Common myeloid progenitor, CD34-positive (primary cell): ENCODE data around the gene SENP6.
A peak's percentile ranks its signal among the peaks of the same experiment; 100 is the strongest.

Experiments used
- CTCF ChIA-PET: fragments of 350-600 bp; sonication (Branson Sonifier 250); formaldehyde crosslinking; loops from one replicate; lab custom pipeline; 2021; ENCODE audit warnings: antibody characterized with exemption; lab: Charles Lee
- POLR2A ChIA-PET: fragments of 350-600 bp; sonication (Branson Sonifier 250); formaldehyde crosslinking; loops from one replicate; lab custom pipeline; 2021; ENCODE audit warnings: antibody characterized with exemption; lab: Charles Lee
- DNase-seq, 3 donors: peaks; one replicate each; pipeline versions ENCODE4 v3.0.0 to v3.0.0-alpha.2; 2013
- H3K27ac ChIP-seq, 2 experiments: 1 replicate in 1 of 2; 2 replicates in 1 of 2; pipeline ENCODE4 v1.7.0; 2013; ENCODE audit warnings: inconsistent platforms in 2 of 2, low read length in 2 of 2, mild to moderate bottlenecking in 2 of 2, low read depth in 1 of 2, moderate library complexity in 1 of 2; ENCODE audit not compliant: severe bottlenecking in 2 of 2, insufficient read depth in 1 of 2, poor library complexity in 1 of 2
- H3K27me3 ChIP-seq, 5 experiments: replicated peaks in 2 of 5; 1 replicate in 3 of 5; 2 replicates in 2 of 5; pipeline versions ENCODE4 v1.6.1 to v1.7.0; 2013; ENCODE audit warnings: low read length in 4 of 5, mild to moderate bottlenecking in 2 of 5, moderate library complexity in 2 of 5, inconsistent platforms in 1 of 5; ENCODE audit not compliant: insufficient read depth in 5 of 5, control insufficient read depth in 4 of 5
- H3K36me3 ChIP-seq, 4 experiments: 1 replicate in 2 of 4; 2 replicates in 2 of 4; pipeline versions ENCODE4 v1.6.1 to v1.7.0; 2013; ENCODE audit warnings: low read length in 3 of 4, control low read depth in 1 of 4, mild to moderate bottlenecking in 1 of 4; ENCODE audit not compliant: control insufficient read depth in 4 of 4, insufficient read depth in 4 of 4
- H3K4me1 ChIP-seq, 4 experiments: 1 replicate in 3 of 4; 2 replicates in 1 of 4; pipeline versions ENCODE4 v1.6.1 to v1.7.1; 2013; ENCODE audit warnings: low read length in 3 of 4, mild to moderate bottlenecking in 3 of 4, control low read depth in 1 of 4, inconsistent platforms in 1 of 4, moderate library complexity in 1 of 4; ENCODE audit not compliant: control insufficient read depth in 4 of 4, insufficient read depth in 4 of 4; ENCODE audit errors: control extremely low read depth in 1 of 4
- H3K4me3 ChIP-seq, 7 experiments: 1 replicate in 4 of 7; 2 replicates in 3 of 7; pipeline versions ENCODE4 v1.5.1 to v1.7.0; 2013; ENCODE audit warnings: mild to moderate bottlenecking in 7 of 7, low read length in 6 of 7, moderate library complexity in 6 of 7, inconsistent platforms in 2 of 7, low read depth in 2 of 7, control low read depth in 1 of 7; ENCODE audit not compliant: insufficient read depth in 4 of 7, control insufficient read depth in 1 of 7; ENCODE audit errors: extremely low read depth in 1 of 7
- H3K9me3 ChIP-seq, 5 experiments: 1 replicate in 4 of 5; 2 replicates in 1 of 5; pipeline versions ENCODE4 v1.6.1 to v1.7.1; 2013; ENCODE audit warnings: low read length in 4 of 5, mild to moderate bottlenecking in 2 of 5, inconsistent platforms in 1 of 5, low read depth in 1 of 5, moderate library complexity in 1 of 5; ENCODE audit not compliant: control insufficient read depth in 4 of 5, insufficient read depth in 2 of 5; ENCODE audit errors: control extremely low read depth in 1 of 5
- WGBS: methylation state at CpG from one replicate; pipeline ENCODE4 v1.1.5; 2013; ENCODE audit not compliant: insufficient coverage; 5-methylcytosine and 5-hydroxymethylcytosine counted together

Gene SENP6

DNA sequence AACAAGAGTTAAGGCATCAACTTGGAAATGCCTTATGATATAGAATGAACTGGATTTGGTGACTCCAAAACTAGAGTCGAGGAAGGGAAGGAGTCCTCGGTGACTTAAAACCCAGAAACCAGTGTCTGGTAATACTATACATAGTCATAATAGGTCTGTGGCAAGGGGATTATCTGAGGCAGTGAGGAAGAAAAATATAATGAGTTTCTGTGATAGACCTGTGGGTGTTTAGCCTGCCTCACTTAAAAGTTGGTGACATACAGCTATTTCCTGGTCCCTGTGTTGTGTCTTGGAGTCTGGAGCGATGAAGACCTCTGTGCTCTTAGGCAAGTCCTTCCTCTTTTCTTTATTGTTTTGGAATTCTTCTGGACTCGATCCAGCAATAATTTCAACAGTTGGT, 142.3 kb downstream of the SENP6 start:
- Histone ChIP-seq H3K27ac (no peak overlapping the region), H3K9me3 (no peaks in the 10 kb centered on the region), H3K27me3 (peaks cover 9 to 60% (median 20%) of the 10 kb centered on the region in 5 experiments), H3K4me1 (peaks cover 4 to 10% (median 9%) of the 10 kb centered on the region in 4 experiments), H3K4me3 (no peak overlapping the region), H3K36me3 (no peaks in the 10 kb centered on the region)
- ChIA-PET CTCF (no interaction called here), POLR2A (no interaction called here)
- no peak for DNase-seq
- WGBS = no CpG with 5 or more reads among the region's 4 CpGs

DNA sequence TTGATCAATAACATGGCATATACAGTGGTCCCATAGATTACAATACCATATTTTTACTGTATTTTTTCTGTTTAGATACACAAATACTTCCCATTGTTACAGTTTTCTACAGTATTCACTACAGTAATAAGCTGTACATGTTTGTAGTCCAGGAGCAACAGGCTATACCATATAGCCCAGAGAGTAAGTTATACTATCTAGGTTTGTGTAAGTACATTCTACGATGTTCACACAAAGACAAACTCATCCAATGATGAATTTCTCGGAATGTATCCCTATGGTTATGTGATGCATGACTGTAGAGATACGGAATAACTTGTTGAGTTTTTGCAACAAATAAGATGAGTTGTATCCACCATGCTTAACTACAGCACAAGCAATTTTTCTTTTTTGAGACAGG, 143.7 kb downstream of the SENP6 start:
- Histone ChIP-seq H3K4me1 (peaks cover 9 to 17% (median 15%) of the 10 kb centered on the region in 4 experiments), H3K27ac (no peak overlapping the region), H3K36me3 (no peaks in the 10 kb centered on the region), H3K4me3 (no peak overlapping the region), H3K27me3 (peaks cover 9 to 74% (median 23%) of the 10 kb centered on the region in 5 experiments), H3K9me3 (no peaks in the 10 kb centered on the region)
- ChIA-PET CTCF (no interaction called here), POLR2A (no interaction called here)
- no CpG with 5 or more reads among the region's 3 CpGs for WGBS
- DNase-seq = no peak

DNA sequence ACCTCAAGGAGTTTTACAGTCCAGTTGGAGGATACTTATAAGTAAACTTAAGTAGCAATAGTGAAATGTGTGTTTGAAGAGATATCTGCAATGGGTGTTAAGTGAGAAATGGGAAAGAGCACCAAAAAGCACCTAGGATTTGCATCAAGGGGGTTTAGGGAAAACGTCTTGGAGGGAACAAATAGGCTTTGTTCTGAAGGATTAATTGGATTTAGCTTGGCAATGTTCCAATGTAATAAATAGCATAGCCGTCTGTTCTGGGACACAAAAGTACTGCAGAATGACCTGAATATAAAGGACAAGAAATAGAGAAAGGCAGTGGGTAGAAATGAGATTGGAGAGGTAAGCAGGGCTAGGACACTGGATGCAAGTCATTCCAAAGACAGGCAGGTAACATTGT, 144.5 kb downstream of the SENP6 start:
- no peaks in the 10 kb centered on the region for H3K36me3 ChIP-seq
- H3K9me3 ChIP-seq = no peaks in the 10 kb centered on the region
- ChIA-PET CTCF (no interaction called here), POLR2A (no interaction called here)
- no peak overlapping the region for H3K27ac ChIP-seq
- no peak overlapping the region for H3K4me3 ChIP-seq
- H3K4me1 ChIP-seq = peaks cover 9 to 17% (median 15%) of the 10 kb centered on the region in 4 experiments
- DNase-seq = no peak
- H3K27me3 ChIP-seq = peaks cover 9 to 83% (median 28%) of the 10 kb centered on the region in 5 experiments
- WGBS = 38% methylated on average over 1 of the region's 2 CpGs

DNA sequence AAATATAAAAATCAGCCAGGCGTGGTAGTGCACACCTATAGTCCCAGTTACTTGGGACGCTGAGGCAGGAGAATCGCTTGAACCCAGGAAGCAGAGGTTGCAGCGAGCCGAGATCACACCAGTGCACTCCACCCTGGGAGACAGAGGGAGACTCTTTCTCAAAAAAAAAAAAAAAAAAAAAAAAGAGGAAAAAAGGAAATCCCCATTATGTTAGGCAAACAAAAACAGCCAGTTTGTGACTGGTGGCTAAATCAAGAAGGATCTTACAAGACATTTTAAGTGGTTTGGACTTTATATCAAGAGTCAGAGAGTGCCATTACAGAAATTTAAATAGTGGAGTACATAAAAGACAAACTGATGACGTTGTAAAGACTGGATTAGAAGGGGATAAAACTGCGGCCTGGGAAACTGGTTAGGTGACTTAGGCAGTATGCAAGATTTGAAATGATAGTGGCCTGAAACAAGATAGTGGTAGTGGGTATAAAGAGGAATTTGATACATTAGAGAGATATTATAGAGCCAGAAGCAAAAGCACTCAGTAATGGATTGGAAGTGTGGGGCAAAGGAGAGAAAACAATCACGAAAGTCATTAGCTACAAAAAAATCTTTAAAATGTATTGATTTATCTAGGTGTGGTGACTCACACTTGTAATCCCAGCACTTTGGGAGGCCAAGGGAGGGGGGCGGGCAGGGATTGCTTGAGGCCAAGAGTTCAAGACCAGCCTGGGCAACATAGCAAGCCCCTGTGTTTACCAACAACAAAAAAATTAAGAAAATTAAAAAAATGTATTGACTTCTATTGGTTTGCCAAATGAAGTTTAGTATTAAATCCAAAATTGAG, 145.7 kb downstream of the SENP6 start:
- 75% methylated on average over 5 of the region's 9 CpGs for WGBS
- Histone ChIP-seq H3K4me3 (no peak overlapping the region), H3K36me3 (no peaks in the 10 kb centered on the region), H3K27me3 (peaks cover 11 to 87% (median 28%) of the 10 kb centered on the region in 5 experiments), H3K4me1 (peaks cover 9 to 17% (median 15%) of the 10 kb centered on the region in 4 experiments), H3K27ac (no peak overlapping the region), H3K9me3 (no peaks in the 10 kb centered on the region)
- DNase-seq = no peak
- ChIA-PET POLR2A (no interaction called here), CTCF (no interaction called here)

DNA sequence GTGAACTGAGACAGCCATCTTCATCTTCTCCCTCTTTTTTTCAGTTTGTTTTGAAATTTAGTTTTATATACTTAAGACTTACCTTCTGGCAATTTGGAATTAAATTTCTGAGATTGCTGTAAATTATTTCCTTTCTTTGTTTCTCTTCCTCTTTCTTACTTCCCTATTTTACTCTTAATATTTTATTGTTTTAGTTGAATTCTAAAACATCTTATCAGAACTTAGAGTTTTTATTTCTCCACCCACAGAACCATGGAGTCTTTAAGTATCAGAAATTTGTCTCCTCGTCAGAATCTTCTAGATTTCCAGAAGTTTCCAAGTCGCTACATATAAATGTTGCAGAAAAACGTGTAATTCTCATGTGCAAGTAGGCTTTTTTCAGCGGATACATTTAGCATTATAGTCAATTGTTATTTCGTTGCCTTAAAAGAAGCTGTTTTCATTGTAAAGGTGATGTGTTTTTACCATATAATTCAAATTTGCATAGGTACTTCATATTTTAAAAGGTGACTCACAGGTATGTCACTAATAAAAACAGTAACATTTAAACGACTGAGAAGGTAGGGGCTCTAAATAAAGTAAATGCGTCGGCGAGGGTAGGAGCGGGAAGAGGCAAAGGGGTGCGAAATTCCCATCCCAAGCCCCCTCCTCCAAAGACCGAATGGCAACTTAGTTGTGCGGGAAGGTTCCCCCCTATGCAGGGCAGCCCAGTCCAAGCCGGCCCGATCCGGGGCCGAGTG, 146.5 kb downstream of the SENP6 start:
- ChIA-PET CTCF (no interaction called here), POLR2A (no interaction called here)
- Histone ChIP-seq H3K36me3 (no peaks in the 10 kb centered on the region), H3K27ac (peak overlapping the region in 1 of 2 experiments; percentile 25), H3K4me1 (peaks cover 9 to 17% (median 15%) of the 10 kb centered on the region in 4 experiments), H3K27me3 (peaks cover 12 to 82% (median 28%) of the 10 kb centered on the region in 5 experiments), H3K4me3 (peak overlapping the region; percentile 38 to 83 (median 71)), H3K9me3 (no peaks in the 10 kb centered on the region)
- WGBS = 0% methylated on average over 10 of the region's 17 CpGs
- peak; percentile 15 to 68 (median 59) for DNase-seq

DNA sequence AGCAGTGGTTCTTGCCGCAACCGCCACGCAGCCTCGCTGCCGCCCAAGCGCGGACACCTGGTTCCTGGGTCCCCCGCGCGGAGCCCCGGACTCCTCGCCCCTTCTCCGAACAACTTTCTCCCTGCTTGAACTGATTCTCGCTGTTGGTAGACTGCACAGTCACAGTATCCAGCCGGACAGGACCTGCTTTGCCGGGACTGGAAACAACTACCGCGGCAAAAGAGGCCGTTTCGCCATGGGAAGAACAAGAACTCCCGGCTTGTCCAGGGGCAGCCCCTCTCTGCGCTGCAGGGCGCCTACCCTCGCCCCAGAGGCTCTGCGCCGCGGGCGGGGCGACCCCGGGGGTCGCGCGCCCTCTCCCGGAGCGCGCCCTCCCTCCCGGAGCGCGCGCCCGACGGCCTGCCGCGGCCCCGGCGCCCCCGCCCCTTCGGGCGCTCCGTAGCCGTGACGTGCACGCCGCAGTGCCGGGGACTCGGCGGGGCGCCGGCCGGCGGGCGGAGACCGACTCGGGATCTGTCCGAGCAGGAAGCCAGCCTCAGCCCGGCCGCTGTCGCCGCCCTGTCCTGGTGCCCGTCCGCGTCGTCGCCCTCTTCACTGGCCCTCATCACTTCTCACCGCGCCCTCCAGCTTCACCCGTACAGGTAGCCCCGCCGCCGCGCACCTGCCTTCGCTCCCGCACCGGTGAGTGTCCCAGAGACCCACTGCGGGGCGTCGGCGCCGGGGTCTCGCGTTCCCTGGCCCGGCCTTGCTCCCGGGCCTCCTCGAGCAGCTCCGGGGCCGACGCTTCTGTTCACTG, 147.3 kb downstream of the SENP6 start, which contains the start of gene MYO6:
MYO6 (plus strand) TSS at position 497 of the 796 bp plus-strand sequence. CDS start 68,309 bp downstream, outside the sequence.
- DNase-seq = peak; percentile 8 to 61 (median 36)
- H3K4me3 ChIP-seq = peak within 1 kb of the TSS; percentile 38 to 83 (median 71)
- H3K9me3 ChIP-seq = no peaks in the 10 kb centered on the region
- peak within 1 kb of the TSS in 1 of 2 experiments; percentile 25 for H3K27ac ChIP-seq
- ChIA-PET CTCF (no interaction called here), POLR2A (no interaction called here)
- 0% methylated on average over 83 of the region's 97 CpGs for WGBS
- no peaks in the 10 kb centered on the region for H3K36me3 ChIP-seq
- peaks cover 11 to 82% (median 28%) of the 10 kb centered on the region in 5 experiments for H3K27me3 ChIP-seq
- peaks cover 9 to 17% (median 15%) of the 10 kb centered on the region in 4 experiments for H3K4me1 ChIP-seq
